C4-2B (cell line): ENCODE measurements around the gene ZG16B.

Source experiments
- ZFX ChIP-seq: fragments of 450-650 bp; IDR thresholded peaks from 2 replicates; pipeline ENCODE4 v1.6.1; 2017
- TF ChIP-seq, protein P1 (sequence below): fragments of 450-650 bp; conservative IDR thresholded peaks from 2 replicates; pipeline ENCODE4 v1.5.1; 2017; ENCODE audit warnings: mild to moderate bottlenecking

DNA sequence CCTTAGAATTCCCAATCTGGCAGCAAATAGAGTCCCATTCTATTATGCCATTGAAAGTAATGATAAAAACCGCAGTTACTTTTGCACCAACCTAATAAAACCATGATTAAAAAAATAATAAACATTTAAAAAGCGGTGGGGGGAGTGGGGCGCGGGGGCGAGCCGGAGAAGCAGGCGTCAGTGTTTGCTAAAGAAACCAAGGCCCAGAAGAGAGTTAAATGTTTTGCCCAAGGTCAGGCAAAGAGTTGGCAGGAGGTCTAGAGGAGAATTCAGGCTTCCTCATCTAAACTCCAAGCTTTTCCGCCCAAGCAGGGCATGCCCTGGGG, 37.5 kb downstream of the ZG16B start:
- TF ChIP-seq, protein P1, sequence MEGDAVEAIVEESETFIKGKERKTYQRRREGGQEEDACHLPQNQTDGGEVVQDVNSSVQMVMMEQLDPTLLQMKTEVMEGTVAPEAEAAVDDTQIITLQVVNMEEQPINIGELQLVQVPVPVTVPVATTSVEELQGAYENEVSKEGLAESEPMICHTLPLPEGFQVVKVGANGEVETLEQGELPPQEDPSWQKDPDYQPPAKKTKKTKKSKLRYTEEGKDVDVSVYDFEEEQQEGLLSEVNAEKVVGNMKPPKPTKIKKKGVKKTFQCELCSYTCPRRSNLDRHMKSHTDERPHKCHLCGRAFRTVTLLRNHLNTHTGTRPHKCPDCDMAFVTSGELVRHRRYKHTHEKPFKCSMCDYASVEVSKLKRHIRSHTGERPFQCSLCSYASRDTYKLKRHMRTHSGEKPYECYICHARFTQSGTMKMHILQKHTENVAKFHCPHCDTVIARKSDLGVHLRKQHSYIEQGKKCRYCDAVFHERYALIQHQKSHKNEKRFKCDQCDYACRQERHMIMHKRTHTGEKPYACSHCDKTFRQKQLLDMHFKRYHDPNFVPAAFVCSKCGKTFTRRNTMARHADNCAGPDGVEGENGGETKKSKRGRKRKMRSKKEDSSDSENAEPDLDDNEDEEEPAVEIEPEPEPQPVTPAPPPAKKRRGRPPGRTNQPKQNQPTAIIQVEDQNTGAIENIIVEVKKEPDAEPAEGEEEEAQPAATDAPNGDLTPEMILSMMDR = no peak
- no peak for TF ChIP-seq ZFX
